D721Med (cell line): ENCODE measurements around the gene LILRA6.

Experiments
- DNase-seq: peaks from one replicate; pipeline ENCODE4 v3.0.0; 2011; ENCODE audit warnings: low spot score; ENCODE audit not compliant: insufficient read length
- FAIRE-seq: peaks from 2 replicates; lab custom pipeline; 2011; peaks lifted over from hg19 to GRCh38; lab: Jason Lieb, UNC
- CTCF ChIP-seq: IDR thresholded peaks from 2 replicates; pipeline ENCODE4 v1.5.1; 2012; ENCODE audit warnings: mild to moderate bottlenecking, control low read depth; ENCODE audit not compliant: insufficient read depth; ENCODE audit errors: missing control alignments

Gene LILRA6

GRCh38 chr19:54255105-54255775 lies 12.7 kb upstream of the LILRA6 start:
- FAIRE-seq: no peak
- no peak for DNase-seq
- no peak for TF ChIP-seq CTCF

- no peak for FAIRE-seq
- DNase-seq: no peak
- TF ChIP-seq CTCF: no peak
Measured at GRCh38 chr19:54254195-54254906, 11.8 kb upstream of the LILRA6 start.

DNA sequence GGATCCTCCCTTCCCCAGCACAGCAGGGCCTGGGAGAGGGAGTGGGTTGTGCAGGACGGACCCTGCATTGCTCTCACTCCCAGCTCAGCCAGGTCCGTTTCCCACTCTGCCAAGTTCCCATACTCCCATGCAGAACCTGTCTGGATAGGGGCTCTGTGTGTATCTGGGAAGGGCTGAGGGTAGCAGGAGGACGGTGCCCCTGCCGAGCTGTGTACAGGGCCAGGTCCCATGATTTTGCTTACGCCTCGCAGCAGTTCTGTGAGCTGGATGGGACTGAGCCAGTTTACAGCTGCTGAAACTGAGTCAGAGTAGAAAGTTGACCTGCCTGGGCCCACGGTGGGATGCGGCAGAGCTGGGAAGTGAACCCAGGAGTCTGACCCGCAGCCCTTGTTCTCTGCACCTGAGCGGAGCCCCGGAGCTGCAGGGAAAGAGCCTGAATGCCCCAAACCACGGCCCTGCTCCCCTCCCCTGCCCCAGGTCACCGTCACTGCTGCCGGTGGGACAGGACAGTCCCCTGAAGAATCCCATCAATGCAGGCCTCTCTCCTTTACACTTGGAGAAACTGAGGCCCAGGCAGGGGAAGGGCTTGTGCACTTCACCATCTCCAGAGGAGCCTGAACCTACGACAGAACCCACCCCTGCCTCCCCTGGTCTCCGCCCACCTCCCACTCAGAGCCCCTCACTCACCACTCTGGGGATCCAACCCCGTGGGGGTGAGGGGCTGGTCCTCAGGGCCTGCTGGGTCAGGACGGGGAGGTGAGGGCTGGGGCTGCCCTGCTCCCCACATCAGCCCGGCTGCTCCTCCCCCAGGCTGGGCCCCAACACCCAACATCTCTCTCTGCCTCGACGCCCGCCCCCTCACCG lies 11.0 kb upstream of the LILRA6 start:
- DNase-seq: no peak
- FAIRE-seq: no peak
- no peak for TF ChIP-seq CTCF

DNA sequence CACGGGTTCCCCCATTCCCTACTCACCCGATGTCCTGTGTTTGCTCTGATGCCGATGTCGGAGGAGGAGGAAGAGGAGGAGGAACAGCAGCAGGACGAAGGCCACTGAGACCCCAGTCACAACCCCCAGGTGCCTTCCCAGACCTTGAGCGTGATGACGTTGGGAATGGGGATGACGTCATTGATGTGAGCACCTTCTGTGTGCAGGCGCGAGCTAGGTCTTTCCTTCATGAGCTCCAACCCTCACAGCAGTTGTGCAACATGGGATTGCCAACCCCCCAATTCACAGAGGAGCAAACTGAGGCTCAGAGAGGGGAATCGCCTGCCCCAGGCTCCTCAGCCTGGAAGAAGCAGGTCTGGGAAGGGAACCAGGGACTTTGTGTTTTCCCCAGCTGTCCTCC lies 10.3 kb upstream of the LILRA6 start:
- TF ChIP-seq CTCF: no peak
- FAIRE-seq (no peak), DNase-seq (no peak)

- no peak for DNase-seq
- no peak for FAIRE-seq
Measured at GRCh38 chr19:54252243-54252642, 9.7 kb upstream of the LILRA6 start.

GRCh38 chr19:54248016-54248601 lies 5.5 kb upstream of the LILRA6 start:
- DNase-seq (no peak), FAIRE-seq (no peak)
- TF ChIP-seq CTCF: no peak

More at GRCh38 chr19:54252243-54252642, 9.7 kb upstream of the LILRA6 start:
- TF ChIP-seq CTCF: no peak
